A673 (cell line): ENCODE results near the gene MYO7B.

ENCODE experiments used
- EZH2 ChIP-seq: fragments of 200-600 bp; sonication (generic); IDR thresholded peaks from 2 replicates; pipeline ENCODE4 v1.6.1; 2017; ENCODE audit warnings: borderline replicate concordance, low read depth, mild to moderate bottlenecking, mixed read lengths, antibody characterized with exemption, low read length; ENCODE audit not compliant: poor library complexity, severe bottlenecking
- TF ChIP-seq, protein P1 (sequence below): fragments of 300-800, 200-600 bp; sonication (generic); conservative IDR thresholded peaks from 2 replicates; pipeline ENCODE4 v1.5.1; 2017; ENCODE audit warnings: low read depth, mild to moderate bottlenecking, antibody characterized with exemption, low read length, moderate library complexity, mixed read lengths

DNA sequence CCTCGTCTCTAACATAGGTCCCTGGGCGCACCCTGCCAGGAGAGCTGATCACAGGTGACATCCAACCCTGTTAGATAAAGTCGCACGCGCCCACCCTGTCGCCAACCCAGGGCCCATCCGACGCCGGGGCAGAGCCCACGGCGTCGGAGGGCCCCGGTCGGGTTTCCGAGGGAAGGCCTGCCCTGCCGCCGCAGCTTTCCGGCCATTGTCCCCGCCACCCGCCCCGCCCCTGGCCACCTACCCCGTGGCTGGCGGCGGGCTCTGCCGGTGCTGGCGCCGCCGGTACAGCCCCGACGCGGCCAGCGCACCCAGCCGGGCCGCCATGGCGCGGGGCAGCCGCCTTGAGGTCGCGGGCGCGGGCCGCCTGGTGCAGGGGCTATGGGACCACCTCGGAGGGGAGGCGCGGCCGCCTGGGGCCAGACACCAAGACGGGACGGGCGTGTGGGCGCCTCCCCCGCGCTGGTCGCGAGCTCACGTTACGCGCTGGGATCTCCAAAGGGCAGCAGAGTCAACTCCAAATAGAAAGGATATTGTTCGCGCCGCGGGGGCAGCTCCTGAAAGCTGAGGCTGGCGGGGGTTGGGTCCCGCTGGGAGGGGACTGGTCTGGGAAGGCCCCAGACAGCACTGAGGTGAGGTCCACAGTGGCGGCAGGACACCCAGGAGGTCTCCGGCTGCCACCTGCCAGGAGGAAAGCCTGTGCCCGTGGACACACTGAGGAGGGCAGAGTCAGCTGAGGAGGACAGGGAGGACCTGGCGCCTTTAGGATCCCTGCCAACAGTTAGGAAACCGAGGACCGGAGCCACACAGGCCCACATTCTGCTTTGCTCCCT is 128.8 kb downstream of the MYO7B start:
- TF ChIP-seq, protein P1, sequence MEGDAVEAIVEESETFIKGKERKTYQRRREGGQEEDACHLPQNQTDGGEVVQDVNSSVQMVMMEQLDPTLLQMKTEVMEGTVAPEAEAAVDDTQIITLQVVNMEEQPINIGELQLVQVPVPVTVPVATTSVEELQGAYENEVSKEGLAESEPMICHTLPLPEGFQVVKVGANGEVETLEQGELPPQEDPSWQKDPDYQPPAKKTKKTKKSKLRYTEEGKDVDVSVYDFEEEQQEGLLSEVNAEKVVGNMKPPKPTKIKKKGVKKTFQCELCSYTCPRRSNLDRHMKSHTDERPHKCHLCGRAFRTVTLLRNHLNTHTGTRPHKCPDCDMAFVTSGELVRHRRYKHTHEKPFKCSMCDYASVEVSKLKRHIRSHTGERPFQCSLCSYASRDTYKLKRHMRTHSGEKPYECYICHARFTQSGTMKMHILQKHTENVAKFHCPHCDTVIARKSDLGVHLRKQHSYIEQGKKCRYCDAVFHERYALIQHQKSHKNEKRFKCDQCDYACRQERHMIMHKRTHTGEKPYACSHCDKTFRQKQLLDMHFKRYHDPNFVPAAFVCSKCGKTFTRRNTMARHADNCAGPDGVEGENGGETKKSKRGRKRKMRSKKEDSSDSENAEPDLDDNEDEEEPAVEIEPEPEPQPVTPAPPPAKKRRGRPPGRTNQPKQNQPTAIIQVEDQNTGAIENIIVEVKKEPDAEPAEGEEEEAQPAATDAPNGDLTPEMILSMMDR = no peak
- no peak for TF ChIP-seq EZH2
